ENCODE measurements around the gene STARD7. TPM values are rescaled to one million over a fixed set of nuclear protein-coding genes. Genes with fewer than 3 reads are reported as not detected.

STARD7 gene
- total and polyA plus RNA-seq, 4 donors = 42.9 to 120 (median 59.7) TPM

GRCh38 chr2:96202152-96202854, 6.3 kb downstream of the STARD7 start (continued):
- no peak for TF ChIP-seq GABPA (IDR thresholded peaks at IDR 0.05 in 1 of 2, conservative IDR thresholded peaks at IDR 0.05 in 1 of 2)
- no peak for TF ChIP-seq FOXA1 (IDR thresholded peaks at IDR 0.05)
- no peak for TF ChIP-seq ZBTB33 (IDR thresholded peaks at IDR 0.05)
- no peak for TF ChIP-seq MAX (IDR thresholded peaks at IDR 0.05)

- H3K36me3 ChIP-seq (ENCODE audit: control insufficient read depth in 4 of 4, insufficient read depth in 3 of 4, low read depth in 1 of 4, low read length in 3 of 4) = no peaks in the 10 kb centered on the region
- H3K27me3 ChIP-seq (ENCODE audit: control insufficient read depth in 4 of 4, insufficient read depth in 4 of 4, low read length in 3 of 4) = no peaks in the 10 kb centered on the region
- 43% methylated on average over 5 of the region's 5 CpGs for WGBS
- no peak for TF ChIP-seq SP1 (IDR thresholded peaks at IDR 0.05)
- TF ChIP-seq CTCF (IDR thresholded peaks at IDR 0.05; ENCODE audit: low read depth, low read length, missing input control) = no peak
- TF ChIP-seq MAX (IDR thresholded peaks at IDR 0.05) = no peak
- no peak for TF ChIP-seq GABPA (IDR thresholded peaks at IDR 0.05 in 1 of 2, conservative IDR thresholded peaks at IDR 0.05 in 1 of 2)
- TF ChIP-seq YY1 (IDR thresholded peaks at IDR 0.05) = no peak
- TF ChIP-seq TAF1 (conservative IDR thresholded peaks at IDR 0.05) = no peak
- TF ChIP-seq HNF4A (conservative IDR thresholded peaks at IDR 0.05) = no peak
- TF ChIP-seq JUND (IDR thresholded peaks at IDR 0.05) = no peak
- no peak for TF ChIP-seq NR2F2 (IDR thresholded peaks at IDR 0.05)
- no peak for TF ChIP-seq HNF4G (IDR thresholded peaks at IDR 0.05)
- no peak for TF ChIP-seq RXRA (IDR thresholded peaks at IDR 0.05)
- no peak for TF ChIP-seq FOXA2 (IDR thresholded peaks at IDR 0.05)
- no peak overlapping the region for H3K4me3 ChIP-seq (ENCODE audit: low read depth in 1 of 3, low read length in 3 of 3)
- DNase-seq (ENCODE audit: low spot score) = no peak
- no peak overlapping the region for H3K27ac ChIP-seq (ENCODE audit: low read depth in 1 of 2, low read length in 2 of 2)
- H3K9me3 ChIP-seq (ENCODE audit: control insufficient read depth in 4 of 4, low read length in 3 of 4) = no peaks in the 10 kb centered on the region
- H3K4me1 ChIP-seq (ENCODE audit: control insufficient read depth in 4 of 4, insufficient read depth in 4 of 4, low read length in 3 of 4) = peaks cover 18 to 67% (median 64%) of the 10 kb centered on the region in 4 donors
- H3K9ac ChIP-seq (ENCODE audit: low read depth in 1 of 2, low read length in 2 of 2) = no peak overlapping the region
These were observed 7.3 kb downstream of the STARD7 start for GRCh38 chr2:96201338-96201737.

GRCh38 chr2:96198921-96199320, 9.7 kb downstream of the STARD7 start:
- Histone ChIP-seq H3K36me3 (ENCODE audit: control insufficient read depth in 4 of 4, insufficient read depth in 3 of 4, low read depth in 1 of 4, low read length in 3 of 4) (peaks cover 4 to 14% (median 12%) of the 10 kb centered on the region in 4 donors), H3K4me3 (ENCODE audit: low read depth in 1 of 3, low read length in 3 of 3) (no peak overlapping the region), H3K27ac (ENCODE audit: low read depth in 1 of 2, low read length in 2 of 2) (no peak overlapping the region), H3K9ac (ENCODE audit: low read depth in 1 of 2, low read length in 2 of 2) (no peak overlapping the region), H3K27me3 (ENCODE audit: control insufficient read depth in 4 of 4, insufficient read depth in 4 of 4, low read length in 3 of 4) (no peaks in the 10 kb centered on the region), H3K9me3 (ENCODE audit: control insufficient read depth in 4 of 4, low read length in 3 of 4) (no peaks in the 10 kb centered on the region), H3K4me1 (ENCODE audit: control insufficient read depth in 4 of 4, insufficient read depth in 4 of 4, low read length in 3 of 4) (peaks cover 15 to 54% (median 47%) of the 10 kb centered on the region in 4 donors)
- TF ChIP-seq SP1 (IDR thresholded peaks at IDR 0.05) (no peak), ATF3 (IDR thresholded peaks at IDR 0.05) (no peak), GABPA (IDR thresholded peaks at IDR 0.05 in 1 of 2, conservative IDR thresholded peaks at IDR 0.05 in 1 of 2) (no peak), RAD21 (IDR thresholded peaks at IDR 0.05) (no peak), YY1 (IDR thresholded peaks at IDR 0.05) (no peak)
- no peak for DNase-seq (ENCODE audit: low spot score)
- whole genome bisulfite sequencing = 90% methylated on average over 2 of the region's 2 CpGs

Data from liver (tissue), 9 donors.